Measurements from ENCODE around the gene CIB4.

CIB4 gene

GRCh38 chr2:26621469-26622199, 19.5 kb downstream of the CIB4 start:
- DNase-seq (no peak), ATAC-seq (no peak)

GRCh38 chr2:26620031-26620605, 21.0 kb downstream of the CIB4 start:
- DNase-seq (no peak), ATAC-seq (no peak)

- no peak for ATAC-seq
- DNase-seq: no peak
These were observed 21.6 kb downstream of the CIB4 start for GRCh38 chr2:26619521-26619951.

GRCh38 chr2:26619096-26619495, 22.1 kb downstream of the CIB4 start:
- DNase-seq: no peak
- no peak for ATAC-seq

GRCh38 chr2:26618611-26619010, 22.6 kb downstream of the CIB4 start:
- DNase-seq: no peak
- ATAC-seq: no peak

- ATAC-seq (no peak), DNase-seq (no peak)
These were observed 23.5 kb downstream of the CIB4 start for GRCh38 chr2:26617588-26618083.

- ATAC-seq: no peak
- DNase-seq: no peak
These were observed 24.2 kb downstream of the CIB4 start for GRCh38 chr2:26616706-26617587.

GRCh38 chr2:26615860-26616705, 25.1 kb downstream of the CIB4 start:
- no peak for ATAC-seq
- no peak for DNase-seq

- no peak for DNase-seq
- ATAC-seq: no peak
These were observed 25.8 kb downstream of the CIB4 start for GRCh38 chr2:26615336-26615859.

- ATAC-seq (no peak), DNase-seq (no peak)
These were observed 26.7 kb downstream of the CIB4 start for GRCh38 chr2:26614216-26615138.

- ATAC-seq (no peak), DNase-seq (no peak)
These were observed 27.6 kb downstream of the CIB4 start for GRCh38 chr2:26613241-26614215.

- ATAC-seq (no peak), DNase-seq (no peak)
These were observed 28.5 kb downstream of the CIB4 start for GRCh38 chr2:26612522-26613240.

GRCh38 chr2:26612034-26612433, 29.1 kb downstream of the CIB4 start:
- DNase-seq: no peak
- ATAC-seq: no peak

- ATAC-seq (no peak), DNase-seq (no peak)
These were observed 30.4 kb downstream of the CIB4 start for GRCh38 chr2:26610504-26611335.

- ATAC-seq: no peak
- peak; percentile 9 for DNase-seq
These were observed 31.3 kb downstream of the CIB4 start for GRCh38 chr2:26609839-26610277.

GRCh38 chr2:26609205-26609631, 31.9 kb downstream of the CIB4 start:
- ATAC-seq (no peak), DNase-seq (no peak)

- peak; percentile 9 for DNase-seq
- peak; percentile 31 for ATAC-seq
These were observed 32.6 kb downstream of the CIB4 start for GRCh38 chr2:26608557-26608956.

- no peak for DNase-seq
These were observed 33.5 kb downstream of the CIB4 start for GRCh38 chr2:26607698-26608097.

More at GRCh38 chr2:26607698-26608097, 33.5 kb downstream of the CIB4 start:
- no peak for ATAC-seq

Data from stimulated activated naive CD8-positive, alpha-beta T cell treated with anti-CD3 and anti-CD28 coated beads, Interleukin-15, Interleukin-2, amounts not matched to agents 100 U/mL and 50 U/mL, for 24 hours (primary cell).